OCI-LY7 (cell line): ENCODE measurements around the gene DHCR7. TPM values are rescaled to one million over a fixed set of nuclear protein-coding genes. Genes with fewer than 3 reads are reported as not detected.

Experiments used
- BruUV-seq: library from RNA; stranded (reverse); fragments of 400-500 nt; replicated peaks from 2 replicates; lab custom pipeline; 2021; lab: Mats Ljungman, UMichigan
- CTCF ChIA-PET: fragments of 300-600 bp; sonication (Branson Sonifier 250); formaldehyde crosslinking; loops from one replicate; lab custom pipeline; 2022; ENCODE audit warnings: antibody characterized with exemption; ENCODE audit not compliant: unreplicated experiment; lab: Charles Lee
- POLR2A ChIA-PET: fragments of 300-600 bp; sonication (Branson Sonifier 250); formaldehyde crosslinking; loops from one replicate; lab custom pipeline; 2022; ENCODE audit warnings: antibody characterized with exemption; lab: Charles Lee
- DNase-seq: peaks from one replicate; pipeline ENCODE4 v3.0.0-alpha.2; 2015; ENCODE audit warnings: low spot score
- H2AFZ ChIP-seq: fragments of 200-600 bp; sonication (generic), shearing (Covaris generic); 2 replicates; pipeline ENCODE4 v1.6.1; 2014; ENCODE audit warnings: mild to moderate bottlenecking, antibody characterized with exemption, low read length, moderate library complexity
- H3K27ac ChIP-seq: fragments of 200-600 bp; sonication (generic); 2 replicates; pipeline ENCODE4 v1.5.1; 2014; ENCODE audit warnings: mixed run types, low read depth, mild to moderate bottlenecking, moderate library complexity, low read length, inconsistent platforms; ENCODE audit not compliant: poor library complexity, severe bottlenecking
- H3K36me3 ChIP-seq: fragments of 200-600 bp; sonication (generic); 2 replicates; pipeline ENCODE4 v1.6.1; 2014; ENCODE audit warnings: mild to moderate bottlenecking, antibody characterized with exemption, low read length, moderate library complexity, mixed read lengths; ENCODE audit not compliant: insufficient read depth
- H3K4me1 ChIP-seq: fragments of 200-600 bp; sonication (generic); 2 replicates; pipeline ENCODE4 v1.5.1; 2014; ENCODE audit warnings: mild to moderate bottlenecking, low read length; ENCODE audit not compliant: insufficient read depth, poor library complexity, severe bottlenecking
- H3K4me2 ChIP-seq: fragments of 200-600 bp; sonication (generic); 2 replicates; pipeline ENCODE4 v1.6.1; 2014; ENCODE audit warnings: mild to moderate bottlenecking, low read length
- H3K4me3 ChIP-seq: fragments of 200-600 bp; sonication (generic); 2 replicates; pipeline ENCODE4 v1.5.1; 2014; ENCODE audit warnings: mild to moderate bottlenecking, low read depth, low read length; ENCODE audit not compliant: poor library complexity, severe bottlenecking
- H3K79me2 ChIP-seq: fragments of 200-600 bp; sonication (generic); 2 replicates; pipeline ENCODE4 v1.6.1; 2016; ENCODE audit warnings: low read depth, mild to moderate bottlenecking, low read length, moderate library complexity, mixed read lengths; ENCODE audit not compliant: insufficient read depth
- H3K9me2 ChIP-seq: fragments of 200-600 bp; sonication (generic); 2 replicates; pipeline ENCODE4 v1.6.1; 2016; ENCODE audit warnings: mild to moderate bottlenecking, low read length, mixed read lengths; ENCODE audit not compliant: insufficient read depth
- H3K9me3 ChIP-seq: fragments of 200-600 bp; sonication (generic); 2 replicates; pipeline ENCODE4 v1.6.1; 2014; ENCODE audit warnings: mild to moderate bottlenecking, mixed run types, low read length, mixed read lengths
- H4K20me1 ChIP-seq: fragments of 200-600 bp; sonication (generic); 2 replicates; pipeline ENCODE4 v1.6.1; 2014; ENCODE audit warnings: mild to moderate bottlenecking, antibody characterized with exemption, low read length, moderate library complexity, mixed read lengths; ENCODE audit not compliant: insufficient read depth
- CTCF ChIP-seq: fragments of 200-600 bp; sonication (generic); conservative IDR thresholded peaks from 2 replicates; pipeline ENCODE4 v1.5.1; 2014; ENCODE audit warnings: mild to moderate bottlenecking, antibody characterized with exemption, low read length, moderate library complexity, mixed read lengths
- EZH2phosphoT487 ChIP-seq: fragments of 200-600 bp; sonication (generic); IDR thresholded peaks from 2 replicates; pipeline ENCODE4 v1.6.1; 2018; ENCODE audit warnings: low read depth, borderline replicate concordance, mild to moderate bottlenecking, mixed run types, antibody characterized with exemption, low read length, moderate library complexity, mixed read lengths
- intact Hi-C: fragments of 100-400 bp; cut with micrococcal nuclease; formaldehyde crosslinking; loops from one replicate; pipeline ENCODE4 v1.10.0; 2022; ENCODE audit not compliant: unreplicated experiment
- microRNA-seq: library from miRNA; unstranded; fragments of <30 nt; microRNA quantifications from one replicate; pipeline ENCODE4 v1.2.0, GENCODE V29; 2022; ENCODE audit warnings: borderline replicate concordance
- small RNA-seq: library from RNA; depleted of rRNA; stranded (forward); fragments of <200 nt; gene quantifications from one replicate; pipeline ENCODE3, GENCODE V24; 2014
- total RNA-seq, 2 experiments: library from RNA; depleted of rRNA in 1 of 2; stranded (reverse); fragments of >200 nt in 1 of 2; shearing (Covaris generic) in 1 of 2; gene quantifications; 2 replicates each; pipeline ENCODE4 v1.2.3, GENCODE V29; 2014 to 2022

Gene DHCR7
- total RNA-seq, 2 experiments from 2014 or later, result 33.4 to 110 TPM

GRCh38 chr11:71384561-71384960, 63.6 kb downstream of the DHCR7 start:
- H4K20me1 ChIP-seq, result no peaks in the 10 kb centered on the region
- BruUV-seq, result no TSS peak
- ChIA-PET POLR2A (interaction anchor here (0.7 kb wide), 1 partner anchor 21 kb away, joined by 7 read pairs; no protein-coding TSS in a partner anchor), CTCF (no interaction called here)
- H3K79me2 ChIP-seq, result no peaks in the 10 kb centered on the region
- no peaks in the 10 kb centered on the region for H3K9me2 ChIP-seq
- H3K4me2 ChIP-seq, result no peak overlapping the region
- peaks cover 60% of the 10 kb centered on the region for H3K4me1 ChIP-seq
- no peak overlapping the region for H2AFZ ChIP-seq
- no peak overlapping the region for H3K27ac ChIP-seq
- no peak for TF ChIP-seq EZH2phosphoT487
- no peak for TF ChIP-seq CTCF
- no peak overlapping the region for H3K4me3 ChIP-seq
- intact Hi-C loops, result no loop called here
- no peak for DNase-seq
- peaks cover 26% of the 10 kb centered on the region for H3K9me3 ChIP-seq
- no peaks in the 10 kb centered on the region; the same call in 1 of the 2 replicates for H3K36me3 ChIP-seq

Small RNA genes lying within 50 kb of the gene (microRNA-seq; reads per million reads assigned to microRNA genes)
- gene MIR6754, result not detected

Small RNA genes lying within 50 kb of the gene (small RNA-seq; reads per million reads assigned to genes)
- not detected for gene MIR6754

Other genes starting within 250 kb of the DHCR7 start
- not detected in 2 replicates for gene SHANK2, start 195.8 kb downstream of the DHCR7 start, total RNA-seq (2014; rRNA removed; shearing (Covaris generic))
- gene SHANK2, start 195.8 kb downstream of the DHCR7 start, total RNA-seq (2022), result not detected in 2 replicates
- gene NADSYN1, start 4.8 kb upstream of the DHCR7 start, total RNA-seq (2014; rRNA removed; shearing (Covaris generic)), result 70.9 and 85.3 TPM in 2 replicates
- gene NADSYN1, start 4.8 kb upstream of the DHCR7 start, total RNA-seq (2022), result 121 and 122 TPM in 2 replicates
- gene KRTAP5-7, start 78.9 kb upstream of the DHCR7 start, total RNA-seq (2014; rRNA removed; shearing (Covaris generic)), result not detected in 2 replicates
- gene KRTAP5-7, start 78.9 kb upstream of the DHCR7 start, total RNA-seq (2022), result not detected in 2 replicates
- gene KRTAP5-8, start 89.6 kb upstream of the DHCR7 start, total RNA-seq (2014; rRNA removed; shearing (Covaris generic)), result not detected in 2 replicates
- gene KRTAP5-8, start 89.6 kb upstream of the DHCR7 start, total RNA-seq (2022), result not detected in 2 replicates
- gene KRTAP5-9, start 100.0 kb upstream of the DHCR7 start, total RNA-seq (2014; rRNA removed; shearing (Covaris generic)), result not detected in 2 replicates
- not detected in 2 replicates for gene KRTAP5-9, start 100.0 kb upstream of the DHCR7 start, total RNA-seq (2022)
- not detected in 2 replicates for gene KRTAP5-10, start 117.2 kb upstream of the DHCR7 start, total RNA-seq (2014; rRNA removed; shearing (Covaris generic))
- not detected in 2 replicates for gene KRTAP5-10, start 117.2 kb upstream of the DHCR7 start, total RNA-seq (2022)
- not detected in 2 replicates for gene KRTAP5-11, start 134.5 kb upstream of the DHCR7 start, total RNA-seq (2014; rRNA removed; shearing (Covaris generic))
- gene KRTAP5-11, start 134.5 kb upstream of the DHCR7 start, total RNA-seq (2022), result not detected in 2 replicates